ENCODE measurements around the gene TTC21B.

TTC21B gene

DNA sequence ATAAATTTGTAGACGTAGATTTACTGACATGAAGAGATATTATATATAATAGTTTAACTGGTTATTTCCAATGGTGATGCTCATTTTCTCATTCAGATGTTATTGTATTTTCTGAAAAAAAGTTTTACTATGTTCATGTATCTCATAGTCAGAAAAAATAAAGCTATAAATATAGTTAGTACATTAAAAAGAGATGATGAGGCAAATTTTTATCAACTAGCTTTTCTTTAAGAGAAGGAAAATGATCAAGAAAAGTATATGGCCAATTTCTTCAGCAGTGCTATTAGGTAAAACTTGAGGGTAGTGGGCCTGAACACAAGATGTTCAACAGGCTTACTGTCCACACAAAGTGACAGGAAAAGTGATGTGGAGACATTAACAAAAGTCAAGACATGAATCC lies 11.7 kb downstream of the TTC21B start:
- no peaks in the 10 kb centered on the region for H4K20me1 ChIP-seq (ENCODE audit: insufficient read depth, low read length)
- no peaks in the 10 kb centered on the region for H3K79me2 ChIP-seq (ENCODE audit: insufficient read depth, low read length)
- no peak for TF ChIP-seq EZH2 (IDR thresholded peaks at IDR 0.05; ENCODE audit: borderline replicate concordance, low read depth, low read length, severe bottlenecking)
- TF ChIP-seq, protein P1, sequence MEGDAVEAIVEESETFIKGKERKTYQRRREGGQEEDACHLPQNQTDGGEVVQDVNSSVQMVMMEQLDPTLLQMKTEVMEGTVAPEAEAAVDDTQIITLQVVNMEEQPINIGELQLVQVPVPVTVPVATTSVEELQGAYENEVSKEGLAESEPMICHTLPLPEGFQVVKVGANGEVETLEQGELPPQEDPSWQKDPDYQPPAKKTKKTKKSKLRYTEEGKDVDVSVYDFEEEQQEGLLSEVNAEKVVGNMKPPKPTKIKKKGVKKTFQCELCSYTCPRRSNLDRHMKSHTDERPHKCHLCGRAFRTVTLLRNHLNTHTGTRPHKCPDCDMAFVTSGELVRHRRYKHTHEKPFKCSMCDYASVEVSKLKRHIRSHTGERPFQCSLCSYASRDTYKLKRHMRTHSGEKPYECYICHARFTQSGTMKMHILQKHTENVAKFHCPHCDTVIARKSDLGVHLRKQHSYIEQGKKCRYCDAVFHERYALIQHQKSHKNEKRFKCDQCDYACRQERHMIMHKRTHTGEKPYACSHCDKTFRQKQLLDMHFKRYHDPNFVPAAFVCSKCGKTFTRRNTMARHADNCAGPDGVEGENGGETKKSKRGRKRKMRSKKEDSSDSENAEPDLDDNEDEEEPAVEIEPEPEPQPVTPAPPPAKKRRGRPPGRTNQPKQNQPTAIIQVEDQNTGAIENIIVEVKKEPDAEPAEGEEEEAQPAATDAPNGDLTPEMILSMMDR (IDR thresholded peaks at IDR 0.05; ENCODE audit: borderline replicate concordance, extremely low read depth, low read length, poor library complexity, severe bottlenecking) = no peak
- H3K4me3 ChIP-seq (ENCODE audit: low read depth in 1 of 2, low read length in 2 of 2) = no peak overlapping the region
- no peaks in the 10 kb centered on the region for H3K27me3 ChIP-seq (ENCODE audit: insufficient read depth, low read length, poor library complexity)
- no peaks in the 10 kb centered on the region for H3K4me1 ChIP-seq (ENCODE audit: insufficient read depth, low read length)
- H3K4me2 ChIP-seq (ENCODE audit: insufficient read depth, low read length) = no peak overlapping the region
- H3K36me3 ChIP-seq (ENCODE audit: insufficient read depth, low read length) = peaks cover 71% of the 10 kb centered on the region
- no peaks in the 10 kb centered on the region for H3K9me3 ChIP-seq (ENCODE audit: insufficient read depth, low read length, severe bottlenecking)
- DNase-seq (no peak), ATAC-seq (ENCODE audit: insufficient read depth, low read depth) (no peak)
- H3K27ac ChIP-seq (ENCODE audit: low read length) = no peak overlapping the region
- no peak overlapping the region for H2AFZ ChIP-seq (ENCODE audit: low read depth, low read length)
- no peak overlapping the region for H3K9ac ChIP-seq (ENCODE audit: low read depth, low read length)

DNA sequence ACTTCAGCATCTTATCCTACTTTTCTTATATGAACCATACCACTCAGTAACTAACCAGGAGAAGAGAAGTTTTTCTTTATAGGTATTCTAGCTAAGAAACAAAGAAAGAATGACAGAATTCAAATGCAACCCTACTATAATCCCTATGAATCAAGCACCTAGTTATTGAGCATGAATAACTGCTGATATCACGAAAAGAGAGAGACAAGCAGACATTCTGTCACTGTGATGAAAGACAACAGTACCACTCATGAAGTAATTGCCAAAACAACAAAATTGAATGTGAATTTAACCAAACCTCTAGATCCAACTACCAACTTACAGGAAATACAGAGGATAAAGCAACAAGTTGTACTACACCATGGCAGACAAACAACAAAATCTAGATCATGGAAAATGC lies 15.3 kb downstream of the TTC21B start:
- Histone ChIP-seq H3K4me3 (ENCODE audit: low read depth in 1 of 2, low read length in 2 of 2) (no peak overlapping the region), H2AFZ (ENCODE audit: low read depth, low read length) (no peak overlapping the region), H3K9me3 (ENCODE audit: insufficient read depth, low read length, severe bottlenecking) (no peaks in the 10 kb centered on the region), H3K79me2 (ENCODE audit: insufficient read depth, low read length) (no peaks in the 10 kb centered on the region), H3K9ac (ENCODE audit: low read depth, low read length) (no peak overlapping the region), H4K20me1 (ENCODE audit: insufficient read depth, low read length) (no peaks in the 10 kb centered on the region), H3K4me1 (ENCODE audit: insufficient read depth, low read length) (no peaks in the 10 kb centered on the region), H3K27me3 (ENCODE audit: insufficient read depth, low read length, poor library complexity) (no peaks in the 10 kb centered on the region), H3K27ac (ENCODE audit: low read length) (no peak overlapping the region), H3K4me2 (ENCODE audit: insufficient read depth, low read length) (no peak overlapping the region), H3K36me3 (ENCODE audit: insufficient read depth, low read length) (peaks cover 76% of the 10 kb centered on the region)
- DNase-seq (no peak), ATAC-seq (ENCODE audit: insufficient read depth, low read depth) (no peak)
- no peak for TF ChIP-seq EZH2 (IDR thresholded peaks at IDR 0.05; ENCODE audit: borderline replicate concordance, low read depth, low read length, severe bottlenecking)
- TF ChIP-seq, protein P1 (IDR thresholded peaks at IDR 0.05; ENCODE audit: borderline replicate concordance, extremely low read depth, low read length, poor library complexity, severe bottlenecking) = no peak

DNA sequence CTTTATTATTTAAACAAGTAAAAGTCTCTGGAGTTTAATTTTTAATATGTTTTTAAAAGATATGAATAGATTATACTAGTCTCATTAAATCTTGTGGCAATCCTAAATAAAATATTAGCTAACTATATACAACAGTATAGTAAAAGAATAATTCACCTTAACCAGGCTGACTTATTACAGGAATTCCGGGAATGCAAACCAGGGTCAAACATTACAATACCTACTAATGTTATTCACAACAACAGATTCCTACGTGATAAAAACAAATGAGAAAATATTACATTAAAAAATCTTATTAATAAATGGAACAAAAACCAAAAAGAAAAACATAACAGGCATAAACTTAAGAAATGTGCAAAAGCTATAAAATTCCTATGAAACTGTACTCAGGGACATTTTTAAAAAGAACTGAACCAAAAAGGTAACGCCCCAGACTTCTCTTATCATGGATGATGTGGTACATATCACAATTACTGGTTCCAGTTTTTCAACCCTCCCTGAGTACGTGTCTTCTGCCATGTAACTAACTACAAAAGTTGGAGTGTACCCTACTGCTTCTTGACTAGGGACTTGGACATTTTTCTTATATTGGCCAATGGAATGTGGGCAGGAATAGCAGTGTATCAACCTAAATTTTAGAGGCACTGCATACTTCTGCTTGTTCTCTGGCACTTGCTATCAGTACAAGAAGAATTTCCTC lies 20.2 kb downstream of the TTC21B start:
- Histone ChIP-seq H3K27me3 (ENCODE audit: insufficient read depth, low read length, poor library complexity) (no peaks in the 10 kb centered on the region), H4K20me1 (ENCODE audit: insufficient read depth, low read length) (no peaks in the 10 kb centered on the region), H2AFZ (ENCODE audit: low read depth, low read length) (no peak overlapping the region), H3K9ac (ENCODE audit: low read depth, low read length) (no peak overlapping the region), H3K36me3 (ENCODE audit: insufficient read depth, low read length) (peaks cover 80% of the 10 kb centered on the region), H3K4me2 (ENCODE audit: insufficient read depth, low read length) (no peak overlapping the region), H3K4me1 (ENCODE audit: insufficient read depth, low read length) (no peaks in the 10 kb centered on the region), H3K27ac (ENCODE audit: low read length) (no peak overlapping the region), H3K4me3 (ENCODE audit: low read depth in 1 of 2, low read length in 2 of 2) (no peak overlapping the region), H3K79me2 (ENCODE audit: insufficient read depth, low read length) (no peaks in the 10 kb centered on the region), H3K9me3 (ENCODE audit: insufficient read depth, low read length, severe bottlenecking) (no peaks in the 10 kb centered on the region)
- no peak for ATAC-seq (ENCODE audit: insufficient read depth, low read depth)
- DNase-seq = no peak
- no peak for TF ChIP-seq EZH2 (IDR thresholded peaks at IDR 0.05; ENCODE audit: borderline replicate concordance, low read depth, low read length, severe bottlenecking)
- TF ChIP-seq, protein P1 (IDR thresholded peaks at IDR 0.05; ENCODE audit: borderline replicate concordance, extremely low read depth, low read length, poor library complexity, severe bottlenecking) = no peak
